Heart left ventricle (tissue), 13 donors: ENCODE data around the gene CNNM4.

Source experiments
- CTCF ChIP-seq, 12 donors: fragments of 200-600 bp; sonication (generic) in 4 of 12; IDR thresholded peaks; one replicate each; pipeline versions ENCODE4 v1.5.0 to v1.8.0; 2018 to 2022; ENCODE audit warnings: antibody characterized with exemption in 12 of 12, mild to moderate bottlenecking in 5 of 12
- POLR2A ChIP-seq, 2 donors: fragments of 450-650 bp; IDR thresholded peaks; one replicate each; pipeline ENCODE4 v1.6.1; 2017; ENCODE audit warnings: antibody characterized with exemption in 2 of 2, mild to moderate bottlenecking in 2 of 2, moderate library complexity in 2 of 2
- donor health status: ischemic (EF 13 %, LVEDD 7.1; RV severe dilation, severe dysfunction).
- donor health status: DM: no; HTN: yes; CAD: no.
- donor health status: DM: no; HTN: no; CAD: no.
- donor health status: ischemic (EF 25% LVEDD 6.9; RV normal size, moderate dysfunction).
- donor health status: ischemic (EF 25% LVEDD 5.7; RV mildly dilated, moderate dysfunction).
- donor health status: ischemic (EF 35%, LVEDD 5.7; RV mildly dilated, moderate dysfunction).
- donor health status: nonischemic (EF 11% LVEDD 7.7; RV severe dilation, severe dysfunction).
- donor health status: DM: yes; HTN: yes; CAD: no.
- donor health status: PGD.
- donor health status: ischemic (EF 29% LVEDD 5.4; RV normal size, mild dysfunction).
- donor health status: nonischemic (EF 23%, LVEDD 6.1; RV moderate dilation, normal function).

DNA sequence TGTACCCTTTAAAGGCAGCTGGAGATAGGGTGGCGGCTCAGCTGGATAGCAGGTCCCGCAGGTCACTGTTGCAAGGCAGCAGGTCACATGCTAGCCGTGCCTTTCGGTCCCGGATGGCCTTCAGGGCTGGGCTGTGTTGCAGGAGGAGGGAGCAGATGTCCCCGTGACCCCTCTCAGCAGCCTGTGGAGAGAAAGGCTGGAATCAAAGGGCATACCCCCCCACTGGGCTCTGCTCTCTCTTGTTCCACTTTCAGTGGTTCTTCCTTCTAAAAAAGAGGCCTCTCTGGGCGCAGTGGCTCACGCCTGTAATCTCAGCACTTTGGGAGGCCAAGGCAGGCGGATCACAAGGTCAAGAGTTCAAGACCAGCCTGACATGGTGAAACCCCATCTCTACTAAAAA lies 87.6 kb downstream of the CNNM4 start:
- no peak for TF ChIP-seq CTCF (IDR thresholded peaks at IDR 0.05)
- no peak for TF ChIP-seq POLR2A (IDR thresholded peaks at IDR 0.05)
